SK-N-SH (cell line): ENCODE data around the gene SH2B2.

Source experiments
- EZH2phosphoT487 ChIP-seq: fragments of 200-600 bp; sonication (generic); IDR thresholded peaks from 2 replicates; pipeline ENCODE4 v1.6.1; 2017; ENCODE audit warnings: low read depth, mixed run types, mild to moderate bottlenecking, antibody characterized with exemption, moderate library complexity, borderline replicate concordance
- FOXM1 ChIP-seq: IDR thresholded peaks from 2 replicates; pipeline ENCODE4 v1.4.0; 2012; ENCODE audit warnings: low read depth, mild to moderate bottlenecking
- GABPA ChIP-seq: IDR thresholded peaks from 2 replicates; pipeline ENCODE4 v1.4.0; 2012; ENCODE audit warnings: low read depth, mild to moderate bottlenecking
- TAF1 ChIP-seq: IDR thresholded peaks from 2 replicates; pipeline ENCODE4 v1.6.1; 2012; ENCODE audit warnings: low read depth, mild to moderate bottlenecking, low read length, moderate library complexity, borderline replicate concordance
- TF ChIP-seq, protein P1 (sequence below): fragments of 200-600 bp; sonication (generic); IDR thresholded peaks from 2 replicates; pipeline ENCODE4 v1.6.1; 2017; ENCODE audit warnings: antibody characterized with exemption, mild to moderate bottlenecking, moderate library complexity
- TF ChIP-seq, protein P2 (sequence below): IDR thresholded peaks from 2 replicates; pipeline ENCODE4 v1.4.0; 2012; ENCODE audit warnings: low read depth, borderline replicate concordance

DNA sequence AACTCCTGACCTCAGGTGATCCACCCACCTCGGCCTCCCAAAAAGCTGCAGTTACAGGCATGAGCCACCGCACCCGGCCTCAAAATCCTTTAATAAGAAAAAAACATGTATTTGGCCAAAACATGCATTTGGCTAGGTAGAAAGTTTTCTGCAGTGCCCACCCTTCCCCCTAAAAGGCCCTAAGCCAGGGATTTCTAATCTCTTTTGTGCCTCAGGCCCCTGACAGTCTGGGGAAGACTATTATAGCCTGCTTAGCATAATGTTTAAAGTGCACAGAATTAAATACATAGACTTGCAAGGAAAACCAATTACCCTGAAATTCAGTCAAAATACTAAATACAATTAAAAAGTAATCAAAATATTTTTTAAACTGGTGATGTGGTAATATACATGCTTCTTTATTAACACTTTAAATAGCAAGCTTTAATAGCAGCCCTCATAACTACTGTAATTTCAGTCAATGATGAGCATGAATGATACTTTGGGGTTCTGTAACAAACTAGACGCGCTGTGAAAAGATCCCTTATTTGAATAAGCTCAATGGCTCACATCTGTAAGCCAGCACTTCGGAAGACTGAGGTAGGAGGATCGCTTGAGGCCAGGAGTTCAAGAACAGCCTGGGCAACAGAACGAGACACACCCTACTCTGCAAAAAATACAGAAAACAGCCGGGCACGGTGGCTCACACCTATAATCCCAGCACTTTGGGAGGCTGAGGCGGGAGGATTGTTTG lies 39.7 kb downstream of the SH2B2 start:
- TF ChIP-seq EZH2phosphoT487: no peak
- TF ChIP-seq, protein P1, sequence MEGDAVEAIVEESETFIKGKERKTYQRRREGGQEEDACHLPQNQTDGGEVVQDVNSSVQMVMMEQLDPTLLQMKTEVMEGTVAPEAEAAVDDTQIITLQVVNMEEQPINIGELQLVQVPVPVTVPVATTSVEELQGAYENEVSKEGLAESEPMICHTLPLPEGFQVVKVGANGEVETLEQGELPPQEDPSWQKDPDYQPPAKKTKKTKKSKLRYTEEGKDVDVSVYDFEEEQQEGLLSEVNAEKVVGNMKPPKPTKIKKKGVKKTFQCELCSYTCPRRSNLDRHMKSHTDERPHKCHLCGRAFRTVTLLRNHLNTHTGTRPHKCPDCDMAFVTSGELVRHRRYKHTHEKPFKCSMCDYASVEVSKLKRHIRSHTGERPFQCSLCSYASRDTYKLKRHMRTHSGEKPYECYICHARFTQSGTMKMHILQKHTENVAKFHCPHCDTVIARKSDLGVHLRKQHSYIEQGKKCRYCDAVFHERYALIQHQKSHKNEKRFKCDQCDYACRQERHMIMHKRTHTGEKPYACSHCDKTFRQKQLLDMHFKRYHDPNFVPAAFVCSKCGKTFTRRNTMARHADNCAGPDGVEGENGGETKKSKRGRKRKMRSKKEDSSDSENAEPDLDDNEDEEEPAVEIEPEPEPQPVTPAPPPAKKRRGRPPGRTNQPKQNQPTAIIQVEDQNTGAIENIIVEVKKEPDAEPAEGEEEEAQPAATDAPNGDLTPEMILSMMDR: no peak
- TF ChIP-seq TAF1: no peak
- no peak for TF ChIP-seq GABPA
- TF ChIP-seq FOXM1: no peak
- TF ChIP-seq, protein P2, sequence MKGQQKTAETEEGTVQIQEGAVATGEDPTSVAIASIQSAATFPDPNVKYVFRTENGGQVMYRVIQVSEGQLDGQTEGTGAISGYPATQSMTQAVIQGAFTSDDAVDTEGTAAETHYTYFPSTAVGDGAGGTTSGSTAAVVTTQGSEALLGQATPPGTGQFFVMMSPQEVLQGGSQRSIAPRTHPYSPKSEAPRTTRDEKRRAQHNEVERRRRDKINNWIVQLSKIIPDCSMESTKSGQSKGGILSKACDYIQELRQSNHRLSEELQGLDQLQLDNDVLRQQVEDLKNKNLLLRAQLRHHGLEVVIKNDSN: no peak
